ENCODE measurements around the gene CLCN5.

The CLCN5 gene

DNA sequence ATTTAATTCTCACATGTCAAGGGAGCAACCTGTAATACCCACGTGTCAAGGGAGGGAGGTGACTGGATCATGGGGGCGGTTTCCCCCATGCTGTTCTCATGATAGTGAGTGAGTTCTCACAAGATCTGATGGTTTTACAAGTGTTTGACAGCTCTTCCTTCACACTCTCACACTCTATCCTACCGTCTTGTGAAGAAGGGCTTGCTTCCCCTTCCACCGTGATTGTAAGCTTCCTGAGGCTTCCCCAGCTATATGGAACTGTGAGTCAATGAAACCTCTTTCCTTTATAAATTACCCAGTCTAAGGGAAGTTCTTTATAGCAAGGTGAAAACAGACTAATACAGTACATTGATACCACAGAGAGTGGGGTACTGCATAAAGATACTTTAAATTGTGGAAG is 25.4 kb upstream of the CLCN5 start:
- Histone ChIP-seq H3K4me1 (ENCODE audit: low read length) (no peaks in the 10 kb centered on the region), H3K4me2 (ENCODE audit: low read depth, low read length) (no peak overlapping the region), H3F3A (ENCODE audit: insufficient read depth, low read length) (no peaks in the 10 kb centered on the region), H3K4me3 (ENCODE audit: low read length) (no peak overlapping the region), H3K79me2 (ENCODE audit: low read length) (no peaks in the 10 kb centered on the region), H3K9ac (ENCODE audit: low read length) (no peak overlapping the region), H3K27me3 (replicated peaks; ENCODE audit: insufficient read depth, low read length) (no peaks in the 10 kb centered on the region), H3K36me3 (replicated peaks; ENCODE audit: insufficient read depth, low read length) (no peaks in the 10 kb centered on the region), H2AFZ (ENCODE audit: low read length) (no peak overlapping the region), H3K9me3 (replicated peaks; ENCODE audit: insufficient read depth, low read length) (no peaks in the 10 kb centered on the region), H4K20me1 (ENCODE audit: insufficient read depth, low read length) (no peaks in the 10 kb centered on the region), H3K9me2 (replicated peaks; ENCODE audit: insufficient read depth, low read length) (no peaks in the 10 kb centered on the region), H3K27ac (ENCODE audit: low read length) (no peak overlapping the region)
- DNase-seq: no peak
- TF ChIP-seq EZH2 (optimal IDR thresholded peaks at IDR 0.05; ENCODE audit: low read depth, low read length) (no peak), EZH2phosphoT487 (IDR thresholded peaks at IDR 0.05; ENCODE audit: low read length) (no peak)
- TF ChIP-seq, protein P1, sequence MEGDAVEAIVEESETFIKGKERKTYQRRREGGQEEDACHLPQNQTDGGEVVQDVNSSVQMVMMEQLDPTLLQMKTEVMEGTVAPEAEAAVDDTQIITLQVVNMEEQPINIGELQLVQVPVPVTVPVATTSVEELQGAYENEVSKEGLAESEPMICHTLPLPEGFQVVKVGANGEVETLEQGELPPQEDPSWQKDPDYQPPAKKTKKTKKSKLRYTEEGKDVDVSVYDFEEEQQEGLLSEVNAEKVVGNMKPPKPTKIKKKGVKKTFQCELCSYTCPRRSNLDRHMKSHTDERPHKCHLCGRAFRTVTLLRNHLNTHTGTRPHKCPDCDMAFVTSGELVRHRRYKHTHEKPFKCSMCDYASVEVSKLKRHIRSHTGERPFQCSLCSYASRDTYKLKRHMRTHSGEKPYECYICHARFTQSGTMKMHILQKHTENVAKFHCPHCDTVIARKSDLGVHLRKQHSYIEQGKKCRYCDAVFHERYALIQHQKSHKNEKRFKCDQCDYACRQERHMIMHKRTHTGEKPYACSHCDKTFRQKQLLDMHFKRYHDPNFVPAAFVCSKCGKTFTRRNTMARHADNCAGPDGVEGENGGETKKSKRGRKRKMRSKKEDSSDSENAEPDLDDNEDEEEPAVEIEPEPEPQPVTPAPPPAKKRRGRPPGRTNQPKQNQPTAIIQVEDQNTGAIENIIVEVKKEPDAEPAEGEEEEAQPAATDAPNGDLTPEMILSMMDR (IDR thresholded peaks at IDR 0.05; ENCODE audit: low read length): no peak

DNA sequence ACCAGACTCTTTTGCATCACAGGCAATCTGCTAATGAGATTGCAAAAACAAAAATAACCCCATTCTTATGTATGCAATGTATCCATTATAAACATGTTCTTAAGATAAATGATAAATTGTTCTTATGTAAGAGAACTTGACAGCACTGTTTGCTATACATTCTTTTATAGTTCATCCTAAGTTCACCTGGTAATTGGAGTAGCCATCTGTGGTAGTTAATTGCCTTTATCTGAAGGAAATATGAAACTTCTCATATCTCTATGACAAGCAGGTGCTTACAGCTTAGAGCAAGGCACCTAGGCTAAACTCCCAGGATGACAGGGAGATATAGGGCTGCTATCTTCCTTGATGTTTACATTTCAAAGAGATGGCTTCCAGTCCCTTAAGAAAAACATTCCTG is 21.3 kb upstream of the CLCN5 start:
- Histone ChIP-seq H3K9me2 (replicated peaks; ENCODE audit: insufficient read depth, low read length) (no peaks in the 10 kb centered on the region), H3K9ac (ENCODE audit: low read length) (no peak overlapping the region), H4K20me1 (ENCODE audit: insufficient read depth, low read length) (no peaks in the 10 kb centered on the region), H3F3A (ENCODE audit: insufficient read depth, low read length) (no peaks in the 10 kb centered on the region), H3K4me2 (ENCODE audit: low read depth, low read length) (no peak overlapping the region), H3K27me3 (replicated peaks; ENCODE audit: insufficient read depth, low read length) (no peaks in the 10 kb centered on the region), H3K9me3 (replicated peaks; ENCODE audit: insufficient read depth, low read length) (no peaks in the 10 kb centered on the region), H3K36me3 (replicated peaks; ENCODE audit: insufficient read depth, low read length) (no peaks in the 10 kb centered on the region), H3K79me2 (ENCODE audit: low read length) (no peaks in the 10 kb centered on the region), H3K4me3 (ENCODE audit: low read length) (no peak overlapping the region), H3K27ac (ENCODE audit: low read length) (no peak overlapping the region), H2AFZ (ENCODE audit: low read length) (no peak overlapping the region), H3K4me1 (ENCODE audit: low read length) (no peaks in the 10 kb centered on the region)
- no peak for TF ChIP-seq EZH2phosphoT487 (IDR thresholded peaks at IDR 0.05; ENCODE audit: low read length)
- TF ChIP-seq EZH2 (optimal IDR thresholded peaks at IDR 0.05; ENCODE audit: low read depth, low read length): no peak
- TF ChIP-seq, protein P1 (IDR thresholded peaks at IDR 0.05; ENCODE audit: low read length): no peak
- no peak for DNase-seq

DNA sequence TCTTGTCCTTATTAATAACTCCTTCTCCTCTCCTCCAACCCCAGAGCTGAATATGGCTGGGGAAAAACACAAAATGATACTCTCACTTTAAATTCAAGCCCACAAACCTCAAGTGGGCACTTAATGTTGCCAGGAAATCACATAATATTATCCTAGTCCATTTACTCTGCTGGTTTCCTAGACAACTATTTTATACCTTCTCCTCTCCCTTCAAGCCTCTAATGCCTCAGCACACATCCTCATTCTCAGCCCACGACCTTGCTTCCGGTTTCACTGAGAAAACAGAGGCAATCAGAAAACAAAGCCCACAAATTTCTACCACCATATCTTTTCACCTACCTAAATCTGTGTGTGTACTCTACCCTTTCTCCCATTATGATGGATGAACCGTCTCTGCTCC is 12.1 kb upstream of the CLCN5 start:
- Histone ChIP-seq H3K9me3 (replicated peaks; ENCODE audit: insufficient read depth, low read length) (no peaks in the 10 kb centered on the region), H3K9me2 (replicated peaks; ENCODE audit: insufficient read depth, low read length) (no peaks in the 10 kb centered on the region), H3K27me3 (replicated peaks; ENCODE audit: insufficient read depth, low read length) (no peaks in the 10 kb centered on the region), H2AFZ (ENCODE audit: low read length) (peak overlapping the region; percentile 45; the same call in 1 of the 2 replicates), H4K20me1 (ENCODE audit: insufficient read depth, low read length) (no peaks in the 10 kb centered on the region), H3K9ac (ENCODE audit: low read length) (no peak overlapping the region), H3K79me2 (ENCODE audit: low read length) (no peaks in the 10 kb centered on the region), H3K36me3 (replicated peaks; ENCODE audit: insufficient read depth, low read length) (no peaks in the 10 kb centered on the region), H3K27ac (ENCODE audit: low read length) (no peak overlapping the region), H3K4me3 (ENCODE audit: low read length) (no peak overlapping the region), H3K4me1 (ENCODE audit: low read length) (peaks cover 6% of the 10 kb centered on the region; the same call in 1 of the 2 replicates), H3K4me2 (ENCODE audit: low read depth, low read length) (no peak overlapping the region), H3F3A (ENCODE audit: insufficient read depth, low read length) (no peaks in the 10 kb centered on the region)
- TF ChIP-seq EZH2phosphoT487 (IDR thresholded peaks at IDR 0.05; ENCODE audit: low read length): no peak
- no peak for TF ChIP-seq EZH2 (optimal IDR thresholded peaks at IDR 0.05; ENCODE audit: low read depth, low read length)
- TF ChIP-seq, protein P1 (IDR thresholded peaks at IDR 0.05; ENCODE audit: low read length): no peak
- peak; percentile 12 for DNase-seq
